Sigmoid colon (tissue), 4 donors: ENCODE data around the gene MYO5A.

ENCODE experiments used
- CTCF ChIP-seq, 4 experiments: fragments of 450-650 bp in 3 of 4; fragments of 200-600 bp in 1 of 4; IDR thresholded peaks; one replicate each; pipeline ENCODE4 v1.5.1; 2016 to 2019; ENCODE audit warnings: antibody characterized with exemption in 4 of 4, mild to moderate bottlenecking in 3 of 4, moderate library complexity in 2 of 4
- EP300 ChIP-seq, 4 donors: sonication (generic); formaldehyde crosslinking; IDR thresholded peaks; one replicate each; pipeline ENCODE4 v1.6.1; 2017; ENCODE audit warnings: antibody characterized with exemption in 4 of 4
- POLR2A ChIP-seq, 2 donors: fragments of 450-650 bp; IDR thresholded peaks; one replicate each; pipeline ENCODE4 v1.6.1; 2016; ENCODE audit warnings: antibody characterized with exemption in 2 of 2, mild to moderate bottlenecking in 2 of 2, moderate library complexity in 2 of 2
- POLR2AphosphoS5 ChIP-seq, 4 donors: sonication (generic); formaldehyde crosslinking; IDR thresholded peaks; one replicate each; pipeline ENCODE4 v1.6.1; 2017; ENCODE audit warnings: antibody characterized with exemption in 4 of 4

DNA sequence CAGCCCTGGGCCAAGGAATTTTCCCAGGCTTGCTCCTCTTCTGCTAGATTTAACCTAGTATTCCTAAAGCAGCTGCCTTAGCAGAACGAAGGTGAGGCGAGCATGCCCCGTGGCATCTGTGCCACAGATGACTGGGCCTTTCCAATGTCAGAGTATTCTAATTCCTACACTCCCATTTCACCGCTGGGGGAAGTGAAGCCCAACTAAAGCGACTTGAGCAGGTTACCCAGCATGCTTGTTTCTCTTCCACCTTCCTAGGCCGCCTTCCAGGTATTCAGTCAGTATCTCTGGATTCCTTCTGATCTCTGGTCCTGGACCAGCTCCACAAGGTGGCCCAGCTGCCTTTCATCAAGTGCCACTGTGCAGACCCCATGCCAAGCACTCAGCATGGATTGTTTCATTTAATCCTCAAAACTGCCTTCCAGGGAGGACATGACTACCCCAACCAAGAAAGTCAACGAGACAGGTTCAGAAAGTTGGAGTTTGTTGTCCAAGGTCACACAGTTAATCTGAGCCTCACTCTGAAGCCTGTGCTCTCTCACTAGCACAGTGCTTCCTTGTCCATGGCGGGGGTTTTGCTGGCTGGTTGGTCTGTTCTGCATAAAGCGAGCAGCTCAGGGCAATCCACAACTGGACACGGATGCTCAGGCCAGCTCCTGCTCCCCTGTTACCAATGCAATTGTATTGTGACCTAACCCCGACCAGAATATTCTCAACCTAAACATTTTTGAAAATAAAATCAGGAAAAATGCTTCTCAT, 248.2 kb downstream of the MYO5A start:
- TF ChIP-seq POLR2AphosphoS5 (IDR thresholded peaks at IDR 0.05) (no peak), CTCF (IDR thresholded peaks at IDR 0.05) (no peak), EP300 (IDR thresholded peaks at IDR 0.05) (no peak), POLR2A (IDR thresholded peaks at IDR 0.05) (no peak)
